ENCODE data around the gene TMEM184C. TPM values are rescaled to one million over a fixed set of nuclear protein-coding genes. Genes with fewer than 3 reads are reported as not detected.

The TMEM184C gene
- total and polyA plus RNA-seq, 10 donors: 2.9 to 26.3 (median 22.4) TPM

GRCh38 chr4:147582386-147583060 lies 34.7 kb upstream of the TMEM184C start:
- TF ChIP-seq POLR2AphosphoS5 (IDR thresholded peaks at IDR 0.05) (no peak), CTCF (IDR thresholded peaks at IDR 0.05 in 8 of 11, conservative IDR thresholded peaks at IDR 0.05 in 3 of 11) (no peak), POLR2A (IDR thresholded peaks at IDR 0.05) (no peak)
- Histone ChIP-seq H3K27me3 (replicated peaks in 1 of 7) (peaks cover 0 to 7% (median 0%) of the 10 kb centered on the region in 7 donors), H3K9me3 (peaks cover 0 to 16% (median 10%) of the 10 kb centered on the region in 8 donors), H3K27ac (no peak overlapping the region), H3K4me1 (no peaks in the 10 kb centered on the region), H3K4me3 (no peak overlapping the region), H3K36me3 (no peaks in the 10 kb centered on the region)
- intact Hi-C loops (cut with DNase I; ENCODE audit: low total_unique reads): no loop called here
- DNase-seq: no peak

- DNase-seq: no peak
- Histone ChIP-seq H3K27me3 (replicated peaks in 1 of 7) (peaks cover 0 to 7% (median 0%) of the 10 kb centered on the region in 7 donors), H3K36me3 (no peaks in the 10 kb centered on the region), H3K27ac (no peak overlapping the region), H3K4me1 (peaks cover 0 to under 1% (median 0%) of the 10 kb centered on the region in 6 donors), H3K4me3 (no peak overlapping the region), H3K9me3 (peaks cover 0 to 16% (median 10%) of the 10 kb centered on the region in 8 donors)
- TF ChIP-seq CTCF (IDR thresholded peaks at IDR 0.05 in 8 of 11, conservative IDR thresholded peaks at IDR 0.05 in 3 of 11) (no peak), POLR2AphosphoS5 (IDR thresholded peaks at IDR 0.05) (no peak), POLR2A (IDR thresholded peaks at IDR 0.05) (no peak)
- intact Hi-C loops (cut with DNase I; ENCODE audit: low total_unique reads): no loop called here
- 81 to 100% (median 83%) methylated on average over 1 of the region's 1 CpG for WGBS, 5 donors
Observed at GRCh38 chr4:147583876-147584275, 33.3 kb upstream of the TMEM184C start.

GRCh38 chr4:147586032-147586431 lies 31.2 kb upstream of the TMEM184C start:
- 36 to 72% (median 61%) methylated on average over 3 of the region's 3 CpGs for WGBS, 5 donors
- peaks cover 0 to 15% (median 10%) of the 10 kb centered on the region in 8 donors for H3K9me3 ChIP-seq
- no peaks in the 10 kb centered on the region for H3K36me3 ChIP-seq
- no peak for DNase-seq
- H3K4me1 ChIP-seq: peaks cover 0 to 16% (median 2%) of the 10 kb centered on the region in 6 donors
- H3K27me3 ChIP-seq (replicated peaks in 1 of 7): peaks cover 0 to 7% (median 0%) of the 10 kb centered on the region in 7 donors
- TF ChIP-seq POLR2A (IDR thresholded peaks at IDR 0.05) (no peak), POLR2AphosphoS5 (IDR thresholded peaks at IDR 0.05) (no peak), CTCF (IDR thresholded peaks at IDR 0.05 in 8 of 11, conservative IDR thresholded peaks at IDR 0.05 in 3 of 11) (no peak)
- intact Hi-C loops (cut with DNase I; ENCODE audit: low total_unique reads): no loop called here
- no peak overlapping the region for H3K4me3 ChIP-seq
- no peak overlapping the region for H3K27ac ChIP-seq

GRCh38 chr4:147586637-147587036 lies 30.6 kb upstream of the TMEM184C start:
- TF ChIP-seq POLR2A (IDR thresholded peaks at IDR 0.05) (no peak), POLR2AphosphoS5 (IDR thresholded peaks at IDR 0.05) (no peak), CTCF (IDR thresholded peaks at IDR 0.05 in 8 of 11, conservative IDR thresholded peaks at IDR 0.05 in 3 of 11) (no peak)
- Histone ChIP-seq H3K27ac (no peak overlapping the region), H3K4me3 (no peak overlapping the region), H3K9me3 (peaks cover 0 to 15% (median 10%) of the 10 kb centered on the region in 8 donors), H3K4me1 (peaks cover 0 to 16% (median 2%) of the 10 kb centered on the region in 6 donors), H3K27me3 (replicated peaks in 1 of 7) (peaks cover 0 to 7% (median 0%) of the 10 kb centered on the region in 7 donors), H3K36me3 (no peaks in the 10 kb centered on the region)
- WGBS, 5 donors: 49 to 79% (median 71%) methylated on average over 4 of the region's 4 CpGs
- intact Hi-C loops (cut with DNase I; ENCODE audit: low total_unique reads): no loop called here
- DNase-seq: no peak
